HEK293 (cell line): ENCODE data around the gene IGFL3.

Source experiments
- CTCF ChIA-PET: fragments of 350-600 bp; formaldehyde crosslinking; extraction: SDS; loops from one replicate; lab custom pipeline; 2021; ENCODE audit warnings: antibody characterized with exemption; lab: Yijun Ruan, JAX
- POLR2A ChIA-PET: fragments of 300-600 bp; formaldehyde crosslinking; extraction: SDS; loops from one replicate; lab custom pipeline; 2020; ENCODE audit warnings: antibody characterized with exemption, inconsistent platforms; lab: Yijun Ruan, JAX
- H3K27ac ChIP-seq: fragments of 200-500 bp; sonication (Bioruptor generic); 2 replicates; pipeline ENCODE4 v1.5.1; 2014; ENCODE audit warnings: low read depth, low read length, control low read depth, inconsistent platforms; ENCODE audit errors: extremely low read depth
- H3K36me3 ChIP-seq, 2 experiments: fragments of 200-500 bp in 1 of 2; sonication (Bioruptor generic) in 1 of 2; 1 replicate in 1 of 2; 2 replicates in 1 of 2; pipeline ENCODE4 v1.5.1; 2014 to 2017; ENCODE audit warnings: inconsistent platforms in 2 of 2, low read length in 2 of 2; ENCODE audit not compliant: control insufficient read depth in 2 of 2, insufficient read depth in 1 of 2
- H3K4me1 ChIP-seq: fragments of 200-500 bp; sonication (Bioruptor generic); 2 replicates; pipeline ENCODE4 v1.5.1; 2014; ENCODE audit warnings: mild to moderate bottlenecking, low read length, inconsistent platforms; ENCODE audit not compliant: control insufficient read depth, insufficient read depth
- H3K4me3 ChIP-seq: 2 replicates; pipeline ENCODE4 v1.5.1; 2011; ENCODE audit warnings: low read depth, mild to moderate bottlenecking, control low read depth, low read length, moderate library complexity
- H3K9me3 ChIP-seq: fragments of 200-500 bp; sonication (Bioruptor generic); 2 replicates; pipeline ENCODE4 v1.5.1; 2014; ENCODE audit warnings: low read depth, low read length, inconsistent platforms; ENCODE audit not compliant: control insufficient read depth, insufficient read depth
- KLF1 ChIP-seq: fragments of 450-650 bp; formaldehyde crosslinking; IDR thresholded peaks from 2 replicates; pipeline ENCODE4 v1.5.1; 2016; ENCODE audit warnings: missing biosample characterization, missing genetic modification characterization
- OSR2 ChIP-seq: fragments of 450-650 bp; formaldehyde crosslinking; IDR thresholded peaks from 2 replicates; pipeline ENCODE4 v1.5.1; 2016; ENCODE audit warnings: missing biosample characterization, missing genetic modification characterization
- WT1 ChIP-seq: fragments of 450-650 bp; formaldehyde crosslinking; IDR thresholded peaks from 2 replicates; pipeline ENCODE4 v1.5.1; 2016; ENCODE audit warnings: missing biosample characterization, missing genetic modification characterization
- ZBTB8A ChIP-seq: fragments of 450-650 bp; formaldehyde crosslinking; IDR thresholded peaks from 2 replicates; pipeline ENCODE4 v1.5.1; 2016; ENCODE audit warnings: missing biosample characterization, missing genetic modification characterization
- ZEB2 ChIP-seq: fragments of 450-650 bp; formaldehyde crosslinking; IDR thresholded peaks from 2 replicates; pipeline ENCODE4 v1.5.1; 2016; ENCODE audit warnings: missing biosample characterization, missing genetic modification characterization
- ZNF184 ChIP-seq: fragments of 450-650 bp; IDR thresholded peaks from 2 replicates; pipeline ENCODE4 v1.5.1; 2018; ENCODE audit warnings: missing biosample characterization, mild to moderate bottlenecking, missing genetic modification characterization
- ZNF266 ChIP-seq: fragments of 450-650 bp; formaldehyde crosslinking; IDR thresholded peaks from 2 replicates; pipeline ENCODE4 v1.5.1; 2016; ENCODE audit warnings: missing biosample characterization, missing genetic modification characterization, low read depth
- ZNF391 ChIP-seq: fragments of 450-650 bp; formaldehyde crosslinking; IDR thresholded peaks from 2 replicates; pipeline ENCODE4 v1.5.1; 2016; ENCODE audit warnings: low read depth, missing biosample characterization, missing genetic modification characterization, borderline replicate concordance
- ZNF426 ChIP-seq: fragments of 450-650 bp; formaldehyde crosslinking; IDR thresholded peaks from 2 replicates; pipeline ENCODE4 v1.5.1; 2017; ENCODE audit warnings: missing biosample characterization, missing genetic modification characterization, mild to moderate bottlenecking, inconsistent platforms, moderate library complexity
- ZNF707 ChIP-seq: fragments of 450-650 bp; formaldehyde crosslinking; IDR thresholded peaks from 2 replicates; pipeline ENCODE4 v1.5.1; 2016; ENCODE audit warnings: missing biosample characterization, missing genetic modification characterization
- ZNF76 ChIP-seq: fragments of 450-650 bp; formaldehyde crosslinking; IDR thresholded peaks from 2 replicates; pipeline ENCODE4; 2016; ENCODE audit warnings: low read depth, missing biosample characterization, missing genetic modification characterization, borderline replicate concordance
- ZSCAN23 ChIP-seq: fragments of 450-650 bp; formaldehyde crosslinking; IDR thresholded peaks from 2 replicates; pipeline ENCODE4 v1.5.1; 2016; ENCODE audit warnings: missing biosample characterization, missing genetic modification characterization
- TF ChIP-seq, protein P1 (sequence below): fragments of 450-650 bp; formaldehyde crosslinking; IDR thresholded peaks from 2 replicates; pipeline ENCODE4 v1.5.1; 2016; ENCODE audit warnings: missing biosample characterization, missing genetic modification characterization
- TF ChIP-seq, protein P2 (sequence below): fragments of 450-650 bp; formaldehyde crosslinking; IDR thresholded peaks from 2 replicates; pipeline ENCODE4 v1.5.1; 2017; ENCODE audit warnings: missing biosample characterization, missing genetic modification characterization

The IGFL3 gene

DNA sequence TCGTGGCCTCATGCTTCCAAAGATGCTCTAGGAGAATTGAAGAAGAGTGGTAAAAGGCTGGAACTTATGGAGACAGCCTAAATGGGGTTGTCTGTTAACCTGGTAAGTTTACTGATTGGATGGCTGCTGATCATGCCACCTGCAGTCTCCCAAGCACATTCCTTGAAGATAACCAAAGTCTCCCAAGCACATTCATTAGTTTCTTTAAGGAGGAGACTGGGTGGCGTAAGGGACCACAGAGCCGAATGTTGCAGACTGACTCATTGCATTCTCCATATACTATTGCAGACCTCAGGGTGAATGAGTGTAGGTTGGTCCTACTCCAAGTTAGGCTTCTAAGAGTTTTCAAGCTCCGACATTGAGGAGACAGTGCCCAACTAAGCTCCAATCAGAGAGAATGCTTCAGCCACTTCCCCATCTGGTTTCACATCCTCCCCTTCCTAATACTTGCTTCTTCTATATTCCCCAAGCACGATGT, at the start of gene IGFL3:
Gene IGFL3 (minus strand): TSS at position 51 of the 478 bp plus-strand sequence. CDS start 39 bp downstream, at position 12.
- CTCF ChIA-PET = interaction anchor here (0.6 to 1.8 kb wide), 5 partner anchors 39 to 156 kb away, joined by 3 to 7 read pairs (median 4); no protein-coding TSS in a partner anchor
- H3K27ac ChIP-seq = no peak within 1 kb of the TSS
- TF ChIP-seq, protein P1, sequence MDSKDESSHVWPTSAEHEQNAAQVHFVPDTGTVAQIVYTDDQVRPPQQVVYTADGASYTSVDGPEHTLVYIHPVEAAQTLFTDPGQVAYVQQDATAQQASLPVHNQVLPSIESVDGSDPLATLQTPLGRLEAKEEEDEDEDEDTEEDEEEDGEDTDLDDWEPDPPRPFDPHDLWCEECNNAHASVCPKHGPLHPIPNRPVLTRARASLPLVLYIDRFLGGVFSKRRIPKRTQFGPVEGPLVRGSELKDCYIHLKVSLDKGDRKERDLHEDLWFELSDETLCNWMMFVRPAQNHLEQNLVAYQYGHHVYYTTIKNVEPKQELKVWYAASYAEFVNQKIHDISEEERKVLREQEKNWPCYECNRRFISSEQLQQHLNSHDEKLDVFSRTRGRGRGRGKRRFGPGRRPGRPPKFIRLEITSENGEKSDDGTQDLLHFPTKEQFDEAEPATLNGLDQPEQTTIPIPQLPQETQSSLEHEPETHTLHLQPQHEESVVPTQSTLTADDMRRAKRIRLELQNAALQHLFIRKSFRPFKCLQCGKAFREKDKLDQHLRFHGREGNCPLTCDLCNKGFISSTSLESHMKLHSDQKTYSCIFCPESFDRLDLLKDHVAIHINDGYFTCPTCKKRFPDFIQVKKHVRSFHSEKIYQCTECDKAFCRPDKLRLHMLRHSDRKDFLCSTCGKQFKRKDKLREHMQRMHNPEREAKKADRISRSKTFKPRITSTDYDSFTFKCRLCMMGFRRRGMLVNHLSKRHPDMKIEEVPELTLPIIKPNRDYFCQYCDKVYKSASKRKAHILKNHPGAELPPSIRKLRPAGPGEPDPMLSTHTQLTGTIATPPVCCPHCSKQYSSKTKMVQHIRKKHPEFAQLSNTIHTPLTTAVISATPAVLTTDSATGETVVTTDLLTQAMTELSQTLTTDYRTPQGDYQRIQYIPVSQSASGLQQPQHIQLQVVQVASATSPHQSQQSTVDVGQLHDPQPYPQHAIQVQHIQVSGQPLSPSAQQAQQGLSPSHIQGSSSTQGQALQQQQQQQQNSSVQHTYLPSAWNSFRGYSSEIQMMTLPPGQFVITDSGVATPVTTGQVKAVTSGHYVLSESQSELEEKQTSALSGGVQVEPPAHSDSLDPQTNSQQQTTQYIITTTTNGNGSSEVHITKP (tag by site-specific recombination) = no peak
- TF ChIP-seq, all 188 proteins: peak for 0
- H3K4me1 ChIP-seq = peaks cover 9% of the 10 kb centered on the region; the same call in 1 of the 2 replicates
- POLR2A ChIA-PET = no interaction called here
- no peak within 1 kb of the TSS for H3K4me3 ChIP-seq
- no peaks in the 10 kb centered on the region for H3K9me3 ChIP-seq
- no peaks in the 10 kb centered on the region for H3K36me3 ChIP-seq

DNA sequence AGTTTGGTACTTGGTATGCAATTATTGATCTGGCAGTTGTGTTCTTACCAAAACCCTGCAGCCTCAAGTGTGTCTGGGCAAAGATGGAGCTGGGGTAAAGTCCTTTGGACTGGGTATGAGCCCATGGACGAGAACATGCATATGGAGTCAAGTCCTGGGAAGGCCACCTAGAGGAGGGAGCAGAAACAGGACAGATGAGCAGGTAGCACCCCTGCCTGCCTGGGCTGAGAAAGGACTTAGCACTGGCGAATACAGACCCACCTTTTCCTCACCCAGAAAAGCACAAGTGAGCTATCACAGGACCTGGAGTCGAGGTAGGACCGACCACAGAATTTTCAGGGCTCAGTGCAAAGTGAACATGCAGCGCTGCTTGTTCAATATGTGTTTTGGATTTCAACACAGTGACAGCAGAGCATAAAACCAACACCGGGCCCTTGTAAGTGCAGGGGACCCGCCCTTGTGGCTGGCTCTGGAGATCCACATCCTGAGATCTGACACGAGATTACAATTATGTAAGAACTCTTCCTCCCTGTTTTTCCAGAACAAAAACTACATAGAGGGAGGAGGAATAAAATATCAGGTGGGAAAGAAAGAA, 49.5 kb upstream of the IGFL3 start:
- POLR2A ChIA-PET = no interaction called here
- H3K27ac ChIP-seq = no peak overlapping the region
- no peak overlapping the region for H3K4me3 ChIP-seq
- CTCF ChIA-PET = interaction anchor here (0.6 to 1.5 kb wide), 5 partner anchors 35 to 146 kb away, joined by 3 to 4 read pairs (median 4); no protein-coding TSS in a partner anchor
- TF ChIP-seq WT1 (no peak), ZNF426 (tag by site-specific recombination) (no peak), ZEB2 (tag by site-specific recombination) (no peak), ZNF391 (tag by site-specific recombination) (no peak), ZNF76 (no peak), ZNF184 (tag by site-specific recombination) (no peak), ZNF707 (tag by site-specific recombination) (no peak), OSR2 (tag by site-specific recombination) (no peak), ZSCAN23 (tag by site-specific recombination) (no peak), ZBTB8A (tag by site-specific recombination) (no peak)
- TF ChIP-seq, protein P2, sequence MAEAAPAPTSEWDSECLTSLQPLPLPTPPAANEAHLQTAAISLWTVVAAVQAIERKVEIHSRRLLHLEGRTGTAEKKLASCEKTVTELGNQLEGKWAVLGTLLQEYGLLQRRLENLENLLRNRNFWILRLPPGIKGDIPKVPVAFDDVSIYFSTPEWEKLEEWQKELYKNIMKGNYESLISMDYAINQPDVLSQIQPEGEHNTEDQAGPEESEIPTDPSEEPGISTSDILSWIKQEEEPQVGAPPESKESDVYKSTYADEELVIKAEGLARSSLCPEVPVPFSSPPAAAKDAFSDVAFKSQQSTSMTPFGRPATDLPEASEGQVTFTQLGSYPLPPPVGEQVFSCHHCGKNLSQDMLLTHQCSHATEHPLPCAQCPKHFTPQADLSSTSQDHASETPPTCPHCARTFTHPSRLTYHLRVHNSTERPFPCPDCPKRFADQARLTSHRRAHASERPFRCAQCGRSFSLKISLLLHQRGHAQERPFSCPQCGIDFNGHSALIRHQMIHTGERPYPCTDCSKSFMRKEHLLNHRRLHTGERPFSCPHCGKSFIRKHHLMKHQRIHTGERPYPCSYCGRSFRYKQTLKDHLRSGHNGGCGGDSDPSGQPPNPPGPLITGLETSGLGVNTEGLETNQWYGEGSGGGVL (tag by site-specific recombination) = no peak
- no peaks in the 10 kb centered on the region for H3K36me3 ChIP-seq
- no peaks in the 10 kb centered on the region for H3K9me3 ChIP-seq
- no peaks in the 10 kb centered on the region for H3K4me1 ChIP-seq

DNA sequence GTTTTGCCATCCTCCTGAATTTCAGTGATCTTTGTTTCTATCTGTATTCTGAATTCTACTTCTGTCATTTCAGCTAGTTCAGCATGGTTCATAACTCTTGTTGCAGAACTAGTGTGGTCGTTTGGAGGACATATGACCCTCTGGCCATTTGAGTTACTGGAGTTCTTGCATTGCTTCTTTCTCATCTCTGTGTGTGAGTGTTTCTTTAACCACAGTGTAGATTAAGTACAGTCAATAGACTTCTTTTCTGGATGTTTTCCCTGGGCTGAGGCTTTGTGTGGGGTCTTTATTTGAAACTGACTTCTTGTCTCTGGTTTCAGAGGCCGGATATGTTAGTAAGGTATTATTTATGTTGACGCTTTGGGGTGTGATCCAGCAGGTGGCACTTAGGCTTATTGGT, 38.2 kb upstream of the IGFL3 start:
- CTCF ChIA-PET = interaction anchor here (0.6 kb wide), 2 partner anchors 14 to 133 kb away, joined by 3 read pairs; no protein-coding TSS in a partner anchor
- H3K4me3 ChIP-seq = no peak overlapping the region
- no peak overlapping the region for H3K27ac ChIP-seq
- H3K4me1 ChIP-seq = no peaks in the 10 kb centered on the region
- no peaks in the 10 kb centered on the region for H3K36me3 ChIP-seq
- TF ChIP-seq ZNF266 (tag by site-specific recombination) (no peak), KLF1 (tag by site-specific recombination) (no peak)
- no peaks in the 10 kb centered on the region for H3K9me3 ChIP-seq
- POLR2A ChIA-PET = no interaction called here
